Fibroblast of lung (primary cell): ENCODE results near the gene TSEN54.

Experiments
- CTCF ChIP-seq, 2 donors: IDR thresholded peaks in 1 of 2; conservative IDR thresholded peaks in 1 of 2; 1 replicate in 1 of 2; 2 replicates in 1 of 2; pipeline ENCODE4 v1.5.1; 2011 to 2012; ENCODE audit warnings: low read length in 2 of 2, control low read depth in 1 of 2, inconsistent platforms in 1 of 2, low read depth in 1 of 2, mild to moderate bottlenecking in 1 of 2
- EZH2 ChIP-seq: IDR thresholded peaks from 2 replicates; pipeline ENCODE4 v1.5.1; 2012; ENCODE audit warnings: low read length, control low read depth, mild to moderate bottlenecking; ENCODE audit errors: missing control alignments

DNA sequence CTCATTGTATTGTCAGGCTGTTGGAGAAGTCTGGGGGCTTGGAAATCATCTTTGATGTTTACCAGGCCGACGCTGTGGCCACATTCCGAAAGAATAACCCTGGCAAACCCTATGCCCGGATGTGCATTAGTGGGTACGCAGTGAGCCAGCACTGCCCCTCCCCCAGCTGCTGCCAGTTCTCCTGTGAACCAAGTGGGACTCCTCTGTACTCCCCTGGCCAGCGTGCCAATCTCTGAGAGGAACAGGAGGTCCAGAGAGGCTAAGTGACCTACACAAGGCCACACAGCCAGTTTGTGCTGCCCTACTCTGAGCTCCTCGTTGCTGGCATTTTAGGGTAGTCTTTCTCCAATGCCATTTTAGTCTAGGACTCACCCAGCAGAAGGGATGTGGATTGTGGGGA is 7.3 kb downstream of the TSEN54 start:
- no peak for TF ChIP-seq CTCF (conservative IDR thresholded peaks at IDR 0.05 in 1 of 2, IDR thresholded peaks at IDR 0.05 in 1 of 2; ENCODE audit: low read depth in 1 of 2, low read length in 2 of 2)
- TF ChIP-seq EZH2, result no peak
